Testis (tissue), 3 donors: ENCODE results near the gene EFCAB10. TPM values are rescaled to one million over a fixed set of nuclear protein-coding genes. Genes with fewer than 3 reads are reported as not detected.

ENCODE experiments used
- DNase-seq: peaks from one replicate; pipeline ENCODE4 v3.0.0-alpha.2; 2019
- H3K27ac ChIP-seq, 2 donors: fragments of 200-600 bp; sonication (generic); one replicate each; pipeline ENCODE4 v1.5.1; 2019
- H3K27me3 ChIP-seq: fragments of 200-600 bp; sonication (generic); one replicate; pipeline ENCODE4 v1.5.1; 2019
- H3K36me3 ChIP-seq: fragments of 200-600 bp; sonication (generic); one replicate; pipeline ENCODE4 v1.5.1; 2017; ENCODE audit warnings: low read depth; ENCODE audit errors: missing control alignments
- H3K4me1 ChIP-seq: fragments of 200-600 bp; sonication (generic); one replicate; pipeline ENCODE4 v1.5.1; 2019
- H3K4me3 ChIP-seq, 2 donors: fragments of 200-600 bp; sonication (generic); one replicate each; pipeline ENCODE4 v1.5.1; 2017 to 2019
- H3K9me3 ChIP-seq: fragments of 200-600 bp; sonication (generic); one replicate; pipeline ENCODE4 v1.5.1; 2017
- CTCF ChIP-seq, 3 experiments: fragments of 450-650 bp in 2 of 3; fragments of 200-600 bp in 1 of 3; sonication (generic) in 1 of 3; IDR thresholded peaks; one replicate each; pipeline ENCODE4 v1.5.1; 2016 to 2019; ENCODE audit warnings: antibody characterized with exemption in 3 of 3, mild to moderate bottlenecking in 2 of 3, moderate library complexity in 1 of 3
- POLR2A ChIP-seq: fragments of 450-650 bp; IDR thresholded peaks from one replicate; pipeline ENCODE4 v1.6.1; 2017; ENCODE audit warnings: antibody characterized with exemption, mild to moderate bottlenecking, moderate library complexity
- WGBS, 2 donors: methylation state at CpG; one replicate each; pipeline ENCODE4 v1.1.5; 2018; 5-methylcytosine and 5-hydroxymethylcytosine counted together
- intact Hi-C: fragments of 100-400 bp; cut with DNase I; formaldehyde crosslinking; loops from one replicate; pipeline ENCODE4 v1.15.1; 2023; ENCODE audit warnings: low total_unique reads
- polyA plus RNA-seq: library from polyadenylated mRNA; stranded (reverse); fragments of 350-450 nt; fragmentation: Illumina TruSeq; extraction: RNeasy Lipid Tissue Mini Kit (QIAGEN cat#74804); gene quantifications from one replicate; pipeline ENCODE4 v1.2.3, GENCODE V29; 2014; ENCODE audit warnings: low read depth, low replicate concordance; ENCODE audit not compliant: insufficient read depth
- total RNA-seq, 2 donors: library from RNA; depleted of rRNA; stranded (reverse); fragments of >200 nt; gene quantifications; one replicate each; pipeline ENCODE4 v1.2.3, GENCODE V29; 2016

Gene EFCAB10
- total and polyA plus RNA-seq, 3 donors from 2014 or later: 6.9 to 50.9 (median 9.8) TPM

- no peaks in the 10 kb centered on the region for H3K36me3 ChIP-seq
- H3K27me3 ChIP-seq: no peaks in the 10 kb centered on the region
- H3K4me3 ChIP-seq: no peak overlapping the region
- H3K27ac ChIP-seq: no peak overlapping the region
- H3K9me3 ChIP-seq: no peaks in the 10 kb centered on the region
- TF ChIP-seq CTCF (IDR thresholded peaks at IDR 0.05) (no peak), POLR2A (no peak)
- no peak for DNase-seq
- intact Hi-C loops: no loop called here
- H3K4me1 ChIP-seq: no peaks in the 10 kb centered on the region
- 89 to 91% methylated on average over 2 of the region's 2 CpGs for WGBS, 2 donors
Measured at GRCh38 chr7:105571891-105572290, 9.4 kb downstream of the EFCAB10 start.

GRCh38 chr7:105567821-105568220, 13.5 kb downstream of the EFCAB10 start:
- no peak for DNase-seq
- Histone ChIP-seq H3K9me3 (no peaks in the 10 kb centered on the region), H3K27ac (no peak overlapping the region), H3K27me3 (no peaks in the 10 kb centered on the region), H3K4me1 (no peaks in the 10 kb centered on the region), H3K4me3 (no peak overlapping the region), H3K36me3 (no peaks in the 10 kb centered on the region)
- intact Hi-C loops: no loop called here
- TF ChIP-seq CTCF (IDR thresholded peaks at IDR 0.05) (no peak), POLR2A (no peak)
- 85% methylated on average over 3 of the region's 3 CpGs for whole genome bisulfite sequencing, 2 donors

- TF ChIP-seq POLR2A (no peak), CTCF (IDR thresholded peaks at IDR 0.05) (no peak)
Measured at GRCh38 chr7:105567024-105567423, 14.3 kb downstream of the EFCAB10 start.

GRCh38 chr7:105565190-105565589, 16.1 kb downstream of the EFCAB10 start:
- H3K36me3 ChIP-seq: no peaks in the 10 kb centered on the region
- intact Hi-C loops: no loop called here
- TF ChIP-seq POLR2A (no peak), CTCF (IDR thresholded peaks at IDR 0.05) (no peak)

More at GRCh38 chr7:105567024-105567423, 14.3 kb downstream of the EFCAB10 start:
- intact Hi-C loops: no loop called here
- no peaks in the 10 kb centered on the region for H3K4me1 ChIP-seq
- no peak overlapping the region for H3K4me3 ChIP-seq
- no peaks in the 10 kb centered on the region for H3K9me3 ChIP-seq
- WGBS, 2 donors: 87 to 90% methylated on average over 2 of the region's 2 CpGs
- no peaks in the 10 kb centered on the region for H3K27me3 ChIP-seq
- H3K27ac ChIP-seq: no peak overlapping the region
- no peaks in the 10 kb centered on the region for H3K36me3 ChIP-seq
- no peak for DNase-seq

GRCh38 chr7:105559926-105560325, 21.4 kb downstream of the EFCAB10 start:
- H3K27ac ChIP-seq: no peak overlapping the region
- no peaks in the 10 kb centered on the region for H3K9me3 ChIP-seq
- 69 to 73% methylated on average over 1 of the region's 1 CpG for WGBS, 2 donors
- no peak overlapping the region for H3K4me3 ChIP-seq
- no peak for DNase-seq
- no peak for TF ChIP-seq CTCF (IDR thresholded peaks at IDR 0.05)
- TF ChIP-seq POLR2A: no peak
- H3K27me3 ChIP-seq: no peaks in the 10 kb centered on the region
- no peaks in the 10 kb centered on the region for H3K36me3 ChIP-seq
- intact Hi-C loops: no loop called here
- no peaks in the 10 kb centered on the region for H3K4me1 ChIP-seq

More at GRCh38 chr7:105565190-105565589, 16.1 kb downstream of the EFCAB10 start:
- H3K4me3 ChIP-seq: no peak overlapping the region
- 76 to 88% methylated on average over 4 of the region's 4 CpGs for WGBS, 2 donors
- H3K27me3 ChIP-seq: no peaks in the 10 kb centered on the region
- no peaks in the 10 kb centered on the region for H3K4me1 ChIP-seq
- DNase-seq: no peak
- H3K27ac ChIP-seq: no peak overlapping the region
- no peaks in the 10 kb centered on the region for H3K9me3 ChIP-seq
